HG03378 (cell line): ENCODE measurements around the gene SDS.
A peak's percentile ranks its signal among the peaks of the same experiment; 100 is the strongest.

ENCODE experiments used
- ATAC-seq: cut with Tn5 transposase; IDR thresholded peaks from one replicate; pipeline ENCODE4 v1.9.1; 2021; ENCODE audit warnings: mild to moderate bottlenecking, moderate library complexity; ENCODE audit not compliant: unreplicated experiment

SDS gene

GRCh38 chr12:113427882-113428281 lies 24.2 kb upstream of the SDS start:
- ATAC-seq: no peak

GRCh38 chr12:113425960-113426453 lies 22.3 kb upstream of the SDS start:
- ATAC-seq: no peak

- ATAC-seq: no peak
Observed at GRCh38 chr12:113424915-113425823, 21.5 kb upstream of the SDS start.

- no peak for ATAC-seq
Observed at GRCh38 chr12:113424456-113424855, 20.8 kb upstream of the SDS start.

GRCh38 chr12:113422886-113423669 lies 19.4 kb upstream of the SDS start:
- no peak for ATAC-seq

GRCh38 chr12:113422030-113422885 lies 18.6 kb upstream of the SDS start, which contains the start of gene SDSL:
Gene SDSL, plus strand, starts transcription at chr12:113422380. Its CDS starts 5,603 bp downstream, at chr12:113427983.
- ATAC-seq: peak; percentile 90

GRCh38 chr12:113420996-113421595 lies 17.4 kb upstream of the SDS start:
- no peak for ATAC-seq

GRCh38 chr12:113418213-113418879 lies 14.7 kb upstream of the SDS start:
- no peak for ATAC-seq

GRCh38 chr12:113416091-113416754 lies 12.5 kb upstream of the SDS start:
- ATAC-seq: no peak

- no peak for ATAC-seq
Observed at GRCh38 chr12:113414519-113415038, 10.9 kb upstream of the SDS start.

GRCh38 chr12:113413488-113413939 lies 9.8 kb upstream of the SDS start:
- ATAC-seq: no peak

- ATAC-seq: no peak
Observed at GRCh38 chr12:113409462-113410124, 5.9 kb upstream of the SDS start.

GRCh38 chr12:113408756-113409298 lies 5.1 kb upstream of the SDS start:
- no peak for ATAC-seq

GRCh38 chr12:113407931-113408600 lies 4.4 kb upstream of the SDS start:
- ATAC-seq: no peak

- ATAC-seq: no peak
Observed at GRCh38 chr12:113405694-113406093, 2.0 kb upstream of the SDS start.

- ATAC-seq: no peak
Observed at GRCh38 chr12:113402586-113403260, 964 bp downstream of the SDS start.
